Measurements from ENCODE around the gene KLF6.

DNA sequence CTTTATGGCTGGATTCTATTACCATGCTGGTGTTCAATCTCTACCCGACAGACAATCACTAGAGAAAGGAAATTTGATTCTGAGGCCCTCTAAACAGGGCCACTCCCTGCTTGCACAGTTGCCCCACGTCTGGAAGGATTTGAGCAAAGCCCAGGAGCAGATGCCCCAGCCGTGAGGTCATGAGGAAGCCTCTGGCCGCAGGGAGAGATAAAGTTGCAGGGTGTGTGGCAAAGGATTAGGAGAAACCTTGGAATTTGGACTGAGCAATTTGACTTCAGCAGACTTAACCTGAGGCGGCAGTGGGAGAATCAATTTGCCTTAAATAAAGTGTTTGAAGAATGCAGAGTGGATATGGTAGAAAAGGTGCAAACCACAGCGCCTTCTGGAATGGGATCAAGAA is 40.2 kb upstream of the KLF6 start:
- TF ChIP-seq, protein P1, sequence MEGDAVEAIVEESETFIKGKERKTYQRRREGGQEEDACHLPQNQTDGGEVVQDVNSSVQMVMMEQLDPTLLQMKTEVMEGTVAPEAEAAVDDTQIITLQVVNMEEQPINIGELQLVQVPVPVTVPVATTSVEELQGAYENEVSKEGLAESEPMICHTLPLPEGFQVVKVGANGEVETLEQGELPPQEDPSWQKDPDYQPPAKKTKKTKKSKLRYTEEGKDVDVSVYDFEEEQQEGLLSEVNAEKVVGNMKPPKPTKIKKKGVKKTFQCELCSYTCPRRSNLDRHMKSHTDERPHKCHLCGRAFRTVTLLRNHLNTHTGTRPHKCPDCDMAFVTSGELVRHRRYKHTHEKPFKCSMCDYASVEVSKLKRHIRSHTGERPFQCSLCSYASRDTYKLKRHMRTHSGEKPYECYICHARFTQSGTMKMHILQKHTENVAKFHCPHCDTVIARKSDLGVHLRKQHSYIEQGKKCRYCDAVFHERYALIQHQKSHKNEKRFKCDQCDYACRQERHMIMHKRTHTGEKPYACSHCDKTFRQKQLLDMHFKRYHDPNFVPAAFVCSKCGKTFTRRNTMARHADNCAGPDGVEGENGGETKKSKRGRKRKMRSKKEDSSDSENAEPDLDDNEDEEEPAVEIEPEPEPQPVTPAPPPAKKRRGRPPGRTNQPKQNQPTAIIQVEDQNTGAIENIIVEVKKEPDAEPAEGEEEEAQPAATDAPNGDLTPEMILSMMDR (conservative IDR thresholded peaks at IDR 0.05), result no peak
- no peak for TF ChIP-seq ZFX (IDR thresholded peaks at IDR 0.05)
